GM18505 (cell line): ENCODE data around the gene ANKRD2.

Experiments
- ATAC-seq: cut with Tn5 transposase; IDR thresholded peaks from one replicate; pipeline ENCODE4 v1.9.1; 2021; ENCODE audit not compliant: unreplicated experiment
- POLR2A ChIP-seq: IDR thresholded peaks from 4 replicates; pipeline ENCODE4 v1.6.1; 2011; ENCODE audit warnings: borderline replicate concordance; ENCODE audit not compliant: insufficient read depth, insufficient read length; ENCODE audit errors: extremely low read depth

The ANKRD2 gene

DNA sequence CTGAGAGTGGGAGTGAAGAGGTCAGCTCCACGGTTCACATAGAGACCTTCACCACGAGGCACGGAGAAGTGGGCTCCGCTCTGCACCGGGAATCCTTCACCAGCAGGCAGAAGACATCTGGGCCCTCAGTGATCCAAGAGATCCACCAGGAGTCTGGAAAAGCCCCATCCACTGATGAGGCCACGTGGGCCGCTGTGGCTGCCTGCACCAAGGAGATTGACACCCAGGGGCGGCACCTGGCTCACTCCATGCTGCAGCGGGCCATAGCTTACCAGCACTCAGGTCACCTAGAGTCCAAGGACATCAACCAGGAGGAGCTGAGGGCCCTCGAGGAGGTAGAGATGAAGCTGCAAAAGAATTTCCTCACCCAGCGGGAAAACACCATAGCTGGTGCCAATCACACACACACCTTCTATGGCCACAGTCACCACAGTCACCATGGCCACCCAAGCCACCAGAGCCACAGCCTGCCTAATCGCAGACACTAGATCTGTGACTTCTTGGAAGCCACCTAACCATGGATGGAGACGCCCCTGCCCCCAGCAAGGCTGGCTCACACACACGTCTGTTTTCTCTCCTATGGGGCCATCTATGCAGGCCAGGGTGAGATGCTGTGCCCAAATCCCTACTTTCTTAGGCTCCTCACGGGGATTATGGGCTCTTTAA lies 17.6 kb downstream of the ANKRD2 start:
- no peak for ATAC-seq
- no peak for TF ChIP-seq POLR2A

DNA sequence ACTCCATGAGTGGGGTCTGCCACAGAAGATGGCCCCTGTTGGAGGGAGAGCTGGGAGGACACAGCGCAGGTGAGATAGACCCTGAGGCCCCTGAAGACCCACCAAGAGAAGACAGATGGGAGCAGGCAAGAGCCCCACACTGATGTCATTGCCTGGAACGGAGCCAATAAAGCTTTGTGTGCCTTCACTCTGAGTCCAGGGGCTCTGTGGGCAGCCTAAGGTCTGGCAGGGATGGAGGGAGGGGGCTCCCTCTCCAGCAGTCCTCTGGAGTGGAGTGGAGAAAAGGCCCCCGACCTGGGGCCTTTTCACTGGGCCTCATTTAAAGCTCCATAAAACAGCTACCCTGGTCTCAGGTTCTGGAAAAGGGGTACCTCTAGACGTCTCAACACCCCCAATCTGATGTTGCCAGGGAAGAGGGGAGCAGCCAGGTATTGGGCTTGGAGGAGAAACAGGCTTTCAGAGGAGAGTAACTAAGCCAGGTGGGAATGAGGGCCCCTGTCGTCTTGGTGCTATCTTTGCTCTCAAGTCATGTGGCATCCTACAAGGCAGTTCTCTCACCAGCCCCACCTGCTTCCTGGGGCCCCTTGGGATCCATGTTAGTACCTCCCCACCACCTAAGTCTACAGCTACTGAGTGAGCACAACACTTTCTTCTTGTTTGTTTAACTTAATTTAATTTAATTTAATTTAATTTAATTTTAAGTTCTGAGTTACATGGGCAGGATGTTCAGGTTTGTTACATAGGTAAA lies 18.3 kb downstream of the ANKRD2 start:
- no peak for TF ChIP-seq POLR2A
- no peak for ATAC-seq

GRCh38 chr10:97593421-97593820 lies 20.8 kb downstream of the ANKRD2 start:
- no peak for ATAC-seq

GRCh38 chr10:97596101-97597082 lies 23.8 kb downstream of the ANKRD2 start:
- no peak for ATAC-seq

More at GRCh38 chr10:97593421-97593820, 20.8 kb downstream of the ANKRD2 start:
- TF ChIP-seq POLR2A, result no peak

GRCh38 chr10:97597778-97598177 lies 25.2 kb downstream of the ANKRD2 start:
- no peak for TF ChIP-seq POLR2A
- no peak for ATAC-seq

More at GRCh38 chr10:97596101-97597082, 23.8 kb downstream of the ANKRD2 start:
- TF ChIP-seq POLR2A, result no peak

GRCh38 chr10:97598407-97599271 lies 26.1 kb downstream of the ANKRD2 start:
- no peak for ATAC-seq

GRCh38 chr10:97599272-97599619 lies 26.7 kb downstream of the ANKRD2 start:
- no peak for ATAC-seq
- no peak for TF ChIP-seq POLR2A

More at GRCh38 chr10:97598407-97599271, 26.1 kb downstream of the ANKRD2 start:
- no peak for TF ChIP-seq POLR2A

GRCh38 chr10:97600616-97601015 lies 28.0 kb downstream of the ANKRD2 start:
- TF ChIP-seq POLR2A, result no peak
- no peak for ATAC-seq

DNA sequence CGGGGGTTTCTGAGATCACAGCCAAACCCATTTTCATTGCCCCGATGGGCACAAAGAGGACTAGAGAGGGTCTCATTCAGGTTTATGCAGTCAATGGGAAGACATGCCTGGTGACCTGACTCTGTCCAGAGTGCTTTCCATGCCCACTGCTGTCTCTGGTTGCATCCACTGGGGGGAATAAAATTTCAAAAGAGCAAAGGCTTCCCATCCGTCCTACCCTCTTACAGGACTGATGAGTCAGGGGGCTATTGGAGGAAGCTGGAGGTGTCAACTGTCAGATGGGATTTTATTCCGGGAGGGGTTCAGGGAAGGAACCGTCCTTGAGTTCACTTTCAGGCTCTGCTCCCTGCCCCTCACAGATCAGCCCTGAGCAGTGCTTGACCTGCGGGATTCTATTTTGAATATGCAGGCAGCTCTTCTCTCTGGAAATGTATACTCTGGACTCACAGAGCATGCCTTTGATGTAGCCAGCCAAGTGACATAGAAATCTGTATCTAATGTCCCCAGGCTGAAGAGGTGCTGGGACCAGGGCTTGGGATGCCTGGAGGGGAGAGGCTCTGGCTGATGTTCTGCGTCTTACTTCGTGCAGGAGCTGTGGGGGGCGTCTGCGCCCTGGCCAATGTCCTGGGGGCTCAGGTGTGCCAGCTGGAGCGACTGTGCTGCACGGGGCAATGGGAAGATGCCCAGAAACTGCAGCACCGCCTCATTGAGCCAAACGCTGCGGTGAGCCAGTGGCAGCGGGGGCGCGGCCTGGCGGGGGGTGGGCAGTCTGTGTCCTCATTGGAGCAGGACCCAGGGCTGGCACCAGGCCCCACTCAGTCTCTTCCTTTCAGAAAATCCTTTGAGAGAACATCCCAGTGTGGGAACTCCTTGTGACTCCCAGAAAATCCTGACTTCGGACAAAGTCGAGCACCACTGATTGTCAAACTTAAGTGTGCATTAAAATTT lies 29.0 kb downstream of the ANKRD2 start:
- no peak for ATAC-seq
- no peak for TF ChIP-seq POLR2A

DNA sequence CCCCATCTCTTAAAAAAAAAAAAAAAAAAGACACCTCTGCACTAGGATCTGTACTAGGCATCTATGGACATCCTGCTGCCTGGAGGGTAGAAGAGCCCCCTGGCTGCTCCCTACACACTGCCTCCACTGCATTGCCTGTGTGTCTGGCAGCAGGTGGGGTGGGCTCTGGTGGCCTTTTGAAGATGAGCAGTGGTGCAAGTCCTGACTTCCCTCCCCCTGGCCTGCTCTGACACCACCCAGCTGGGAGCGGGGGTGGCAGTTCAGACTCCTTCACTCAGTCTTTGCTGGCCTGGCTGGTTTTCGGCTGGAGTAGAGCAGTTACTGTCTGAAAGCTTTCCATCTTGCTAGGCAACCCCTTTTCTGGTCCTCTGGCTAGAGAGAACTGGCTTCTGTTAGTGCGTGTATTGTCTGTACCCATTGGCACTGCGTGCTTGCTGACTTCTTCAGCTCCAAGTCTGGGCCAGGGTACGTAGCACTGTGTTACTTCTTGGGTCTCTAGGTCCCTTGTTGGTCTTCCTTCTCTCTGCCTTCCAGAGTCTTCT lies 34.6 kb downstream of the ANKRD2 start:
- ATAC-seq, result no peak
- no peak for TF ChIP-seq POLR2A

- no peak for ATAC-seq
- TF ChIP-seq POLR2A, result no peak
Observed at GRCh38 chr10:97608991-97609561, 36.5 kb downstream of the ANKRD2 start.

DNA sequence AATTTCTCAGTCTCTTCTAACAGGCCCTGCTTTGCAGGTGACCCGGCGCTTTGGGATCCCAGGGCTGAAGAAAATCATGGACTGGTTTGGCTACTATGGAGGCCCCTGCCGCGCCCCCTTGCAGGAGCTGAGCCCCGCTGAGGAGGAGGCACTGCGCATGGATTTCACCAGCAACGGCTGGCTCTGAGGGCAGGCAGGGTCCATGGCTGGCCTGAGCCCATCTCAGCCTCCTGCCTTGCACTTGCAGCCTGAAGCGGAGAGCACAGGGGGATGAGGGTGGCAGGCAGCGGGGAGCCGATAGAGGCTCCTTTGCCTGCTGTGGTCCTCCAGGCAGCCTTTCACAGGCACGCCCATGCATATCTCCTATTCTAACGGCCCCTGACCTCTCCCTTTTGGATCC lies 38.9 kb downstream of the ANKRD2 start:
- no peak for ATAC-seq
- TF ChIP-seq POLR2A, result no peak

DNA sequence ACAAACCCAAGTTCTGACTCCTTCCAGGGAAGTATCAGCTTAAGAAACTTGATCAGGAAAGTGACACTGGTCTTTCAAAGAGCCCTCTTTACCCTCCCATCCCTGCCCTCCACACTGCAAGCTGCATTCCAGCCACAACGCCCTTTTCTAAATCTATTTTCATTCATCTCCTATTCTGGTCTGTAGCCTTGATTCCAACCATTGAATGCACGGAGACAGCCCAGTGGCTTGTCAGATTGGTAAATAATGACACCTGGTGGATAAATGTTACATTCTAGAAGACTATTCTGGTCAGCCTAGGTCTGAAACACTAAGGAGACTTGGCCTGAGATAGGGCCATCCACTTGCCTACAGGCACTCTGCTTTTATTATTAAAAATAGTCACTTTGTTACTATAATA lies 39.8 kb downstream of the ANKRD2 start:
- no peak for TF ChIP-seq POLR2A
- ATAC-seq, result no peak
